ENCODE data around the gene NUAK1.

Gene NUAK1

DNA sequence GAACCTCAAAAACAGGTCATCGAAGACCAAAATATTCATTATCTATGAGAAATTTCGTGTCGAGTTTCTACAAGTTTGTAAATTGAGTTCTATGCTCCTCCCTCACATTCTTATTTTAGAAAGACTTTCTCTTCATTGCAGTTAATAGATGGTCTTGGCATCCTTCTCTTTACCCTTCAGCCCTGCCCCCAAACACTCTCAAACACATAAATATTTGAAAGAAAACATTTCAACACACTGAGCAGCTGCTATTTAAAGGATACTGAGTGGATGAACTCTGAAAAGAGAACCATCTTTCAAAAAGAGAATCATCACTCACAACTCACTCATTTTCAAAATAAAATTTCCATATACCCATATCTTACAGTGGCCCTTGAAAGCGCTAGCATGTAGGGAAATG lies 67.1 kb downstream of the NUAK1 start:
- DNase-seq (ENCODE audit: low read depth) = no peak
- TF ChIP-seq, protein P1, sequence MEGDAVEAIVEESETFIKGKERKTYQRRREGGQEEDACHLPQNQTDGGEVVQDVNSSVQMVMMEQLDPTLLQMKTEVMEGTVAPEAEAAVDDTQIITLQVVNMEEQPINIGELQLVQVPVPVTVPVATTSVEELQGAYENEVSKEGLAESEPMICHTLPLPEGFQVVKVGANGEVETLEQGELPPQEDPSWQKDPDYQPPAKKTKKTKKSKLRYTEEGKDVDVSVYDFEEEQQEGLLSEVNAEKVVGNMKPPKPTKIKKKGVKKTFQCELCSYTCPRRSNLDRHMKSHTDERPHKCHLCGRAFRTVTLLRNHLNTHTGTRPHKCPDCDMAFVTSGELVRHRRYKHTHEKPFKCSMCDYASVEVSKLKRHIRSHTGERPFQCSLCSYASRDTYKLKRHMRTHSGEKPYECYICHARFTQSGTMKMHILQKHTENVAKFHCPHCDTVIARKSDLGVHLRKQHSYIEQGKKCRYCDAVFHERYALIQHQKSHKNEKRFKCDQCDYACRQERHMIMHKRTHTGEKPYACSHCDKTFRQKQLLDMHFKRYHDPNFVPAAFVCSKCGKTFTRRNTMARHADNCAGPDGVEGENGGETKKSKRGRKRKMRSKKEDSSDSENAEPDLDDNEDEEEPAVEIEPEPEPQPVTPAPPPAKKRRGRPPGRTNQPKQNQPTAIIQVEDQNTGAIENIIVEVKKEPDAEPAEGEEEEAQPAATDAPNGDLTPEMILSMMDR (IDR thresholded peaks at IDR 0.05; ENCODE audit: insufficient read depth, low read depth, low read length, missing control alignments) = no peak
- H3K4me3 ChIP-seq (ENCODE audit: low read depth, low read length) = no peak overlapping the region

DNA sequence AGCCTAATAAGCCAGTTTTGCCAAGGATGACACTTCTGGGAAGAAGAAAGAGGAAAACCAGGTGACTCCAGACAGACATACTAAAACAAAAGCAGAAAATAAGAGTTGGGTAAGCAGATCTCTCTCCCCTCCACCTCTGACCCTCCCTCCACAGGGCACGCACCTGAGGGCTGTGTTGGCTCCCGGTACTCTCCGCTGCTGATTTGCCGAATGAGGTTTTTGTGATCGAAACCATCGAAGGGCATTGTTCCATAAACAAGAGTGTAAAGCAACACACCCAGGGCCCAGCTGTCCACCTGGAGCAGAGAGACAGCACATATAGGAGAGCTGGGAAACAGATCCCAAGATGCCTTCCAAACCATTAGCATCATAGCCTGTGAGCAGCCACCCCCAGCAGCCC lies 68.1 kb downstream of the NUAK1 start:
- no peak for DNase-seq (ENCODE audit: low read depth)
- H3K4me3 ChIP-seq (ENCODE audit: low read depth, low read length) = no peak overlapping the region
- TF ChIP-seq, protein P1 (IDR thresholded peaks at IDR 0.05; ENCODE audit: insufficient read depth, low read depth, low read length, missing control alignments) = no peak

DNA sequence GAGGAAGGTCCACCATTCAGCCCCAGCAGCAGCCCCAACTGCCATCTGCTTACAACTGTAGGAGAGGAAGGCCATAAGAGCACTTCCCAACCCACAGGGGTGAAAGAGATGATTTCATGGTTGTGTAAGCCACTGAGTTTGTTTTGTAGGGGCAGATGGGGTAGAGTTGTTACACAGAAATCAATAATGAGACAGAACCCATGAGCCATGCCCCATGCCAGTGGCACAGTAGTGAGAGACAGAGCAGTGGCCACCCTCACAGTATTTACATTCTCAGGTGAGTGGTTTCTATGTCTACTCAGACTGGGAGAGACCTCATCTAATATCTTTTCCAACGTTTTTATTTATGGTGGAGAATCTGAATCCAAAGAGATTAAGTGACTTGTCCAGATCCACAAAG lies 68.6 kb downstream of the NUAK1 start:
- TF ChIP-seq, protein P1 (IDR thresholded peaks at IDR 0.05; ENCODE audit: insufficient read depth, low read depth, low read length, missing control alignments) = no peak
- no peak for DNase-seq (ENCODE audit: low read depth)
- H3K4me3 ChIP-seq (ENCODE audit: low read depth, low read length) = no peak overlapping the region

DNA sequence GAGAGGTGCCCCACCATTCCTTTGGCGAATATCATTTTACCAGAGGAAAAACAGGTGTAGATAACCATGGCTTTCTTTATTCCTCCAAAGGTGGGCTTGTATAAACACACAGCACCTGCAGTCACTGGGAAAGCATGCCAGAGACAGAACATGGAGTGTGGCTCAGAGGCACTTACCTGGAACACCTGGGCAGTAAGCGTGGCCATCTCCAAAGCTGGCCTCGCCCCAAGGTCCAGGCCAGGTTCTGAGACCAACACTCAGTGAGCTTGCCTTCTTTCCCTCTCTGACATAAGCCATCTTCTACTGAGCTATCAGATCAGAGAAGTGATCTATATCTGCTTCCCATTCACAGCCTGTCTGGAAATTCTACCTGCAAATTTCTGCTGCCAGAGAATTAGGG lies 70.5 kb downstream of the NUAK1 start:
- H3K4me3 ChIP-seq (ENCODE audit: low read depth, low read length) = no peak overlapping the region
- DNase-seq (ENCODE audit: low read depth) = no peak
- TF ChIP-seq, protein P1 (IDR thresholded peaks at IDR 0.05; ENCODE audit: insufficient read depth, low read depth, low read length, missing control alignments) = no peak

DNA sequence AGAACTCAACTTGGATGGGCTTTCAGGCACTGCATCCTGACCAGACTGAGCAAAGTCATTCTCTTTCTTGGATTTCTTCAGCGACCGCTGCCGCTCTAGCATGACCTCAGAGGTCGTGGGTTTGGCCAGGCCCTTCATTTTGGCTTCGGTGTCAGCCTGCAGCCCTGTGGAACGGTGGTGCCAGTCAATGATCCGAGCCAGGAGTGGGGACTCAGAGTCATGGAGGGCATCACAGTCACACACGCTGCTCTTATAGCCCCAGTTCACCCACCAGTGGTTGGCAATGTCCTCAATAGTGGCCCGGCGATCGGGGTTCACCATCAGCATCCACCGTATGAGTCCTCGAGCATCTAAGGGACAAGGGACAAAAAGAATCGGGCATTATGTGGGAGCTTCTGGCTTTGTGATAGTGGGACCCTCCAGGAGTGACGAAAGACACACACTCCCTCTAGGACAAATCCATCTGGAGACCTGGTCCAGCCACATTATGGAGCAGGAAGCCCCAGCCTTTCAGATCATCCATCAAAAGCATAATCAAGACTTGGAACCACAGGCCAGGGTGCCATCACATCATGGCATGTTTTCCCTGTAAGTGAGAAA lies 71.0 kb downstream of the NUAK1 start:
- DNase-seq (ENCODE audit: low read depth) = no peak
- no peak overlapping the region for H3K4me3 ChIP-seq (ENCODE audit: low read depth, low read length)
- TF ChIP-seq, protein P1 (IDR thresholded peaks at IDR 0.05; ENCODE audit: insufficient read depth, low read depth, low read length, missing control alignments) = no peak

DNA sequence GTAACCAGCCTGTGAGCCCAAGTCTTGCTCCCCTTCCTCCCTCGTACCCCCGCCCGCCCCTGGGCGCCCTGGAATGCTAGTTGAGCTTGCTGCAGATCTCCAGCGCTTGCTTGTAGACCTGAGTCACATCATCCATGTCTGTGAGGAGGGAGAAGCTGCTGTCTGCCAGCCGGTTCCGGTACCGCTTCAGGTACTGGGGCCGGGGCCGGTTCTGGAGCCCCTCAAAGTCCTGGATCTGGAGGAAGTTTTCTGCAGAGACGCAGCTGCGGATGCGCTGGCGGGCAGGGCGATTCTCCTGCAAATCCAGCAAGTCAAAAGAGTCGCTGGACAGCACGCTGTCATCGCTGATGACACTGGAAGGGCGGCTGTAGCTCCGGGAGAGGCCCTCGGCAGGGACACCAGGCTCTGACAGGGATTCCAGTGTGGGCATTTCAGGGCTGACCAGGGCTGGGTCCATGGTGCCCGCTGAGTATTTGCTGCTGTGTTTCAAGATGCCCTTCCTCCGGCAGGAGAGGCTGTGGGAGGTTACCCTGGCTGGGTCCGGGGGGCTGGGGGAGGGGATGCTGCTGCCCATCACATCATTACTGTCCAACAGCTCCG lies 71.9 kb downstream of the NUAK1 start:
- DNase-seq (ENCODE audit: low read depth) = no peak
- TF ChIP-seq, protein P1 (IDR thresholded peaks at IDR 0.05; ENCODE audit: insufficient read depth, low read depth, low read length, missing control alignments) = no peak
- no peak overlapping the region for H3K4me3 ChIP-seq (ENCODE audit: low read depth, low read length)

Measured in GM12865 (cell line).